HG03354 (cell line): ENCODE measurements around the gene CCDC136.

Experiments used
- ATAC-seq: cut with Tn5 transposase; IDR thresholded peaks from one replicate; pipeline ENCODE4 v1.9.1; 2021; ENCODE audit warnings: mild to moderate bottlenecking; ENCODE audit not compliant: unreplicated experiment, poor library complexity, severe bottlenecking

CCDC136 gene

GRCh38 chr7:128791121-128791971, at the start of gene CCDC136:
Gene CCDC136 (plus strand): TSS chr7:128791968. CDS start chr7:128792412, 444 bp downstream.
- peak; percentile 82 for ATAC-seq

GRCh38 chr7:128742206-128742605, 49.6 kb upstream of the CCDC136 start:
- ATAC-seq: no peak

GRCh38 chr7:128743112-128743772, 48.5 kb upstream of the CCDC136 start:
- no peak for ATAC-seq

GRCh38 chr7:128744366-128744905, 47.3 kb upstream of the CCDC136 start:
- ATAC-seq: no peak

- no peak for ATAC-seq
Measured at GRCh38 chr7:128745706-128746105, 46.1 kb upstream of the CCDC136 start.

GRCh38 chr7:128747327-128748079, 44.3 kb upstream of the CCDC136 start:
- ATAC-seq: no peak

GRCh38 chr7:128752251-128752650, 39.5 kb upstream of the CCDC136 start:
- ATAC-seq: no peak

- ATAC-seq: no peak
Measured at GRCh38 chr7:128755075-128755818, 36.5 kb upstream of the CCDC136 start.

GRCh38 chr7:128755819-128756476, 35.8 kb upstream of the CCDC136 start:
- ATAC-seq: no peak

- no peak for ATAC-seq
Measured at GRCh38 chr7:128757203-128757602, 34.6 kb upstream of the CCDC136 start.

GRCh38 chr7:128758553-128758952, 33.2 kb upstream of the CCDC136 start:
- ATAC-seq: no peak

- ATAC-seq: no peak
Measured at GRCh38 chr7:128759242-128759641, 32.5 kb upstream of the CCDC136 start.

GRCh38 chr7:128763541-128763940, 28.2 kb upstream of the CCDC136 start:
- no peak for ATAC-seq

GRCh38 chr7:128767475-128768110, 24.2 kb upstream of the CCDC136 start:
- no peak for ATAC-seq

- ATAC-seq: no peak
Measured at GRCh38 chr7:128770233-128770632, 21.5 kb upstream of the CCDC136 start.

- ATAC-seq: no peak
Measured at GRCh38 chr7:128773604-128774003, 18.2 kb upstream of the CCDC136 start.

- ATAC-seq: no peak
Measured at GRCh38 chr7:128774029-128774689, 17.6 kb upstream of the CCDC136 start.

GRCh38 chr7:128774921-128775320, 16.8 kb upstream of the CCDC136 start:
- no peak for ATAC-seq
